ENCODE data around the gene SMIM36.

Gene SMIM36

GRCh38 chr17:55482591-55483389, 28.5 kb downstream of the SMIM36 start:
- Histone ChIP-seq H3F3A (ENCODE audit: insufficient read depth) (no peaks in the 10 kb centered on the region), H3K4me2 (ENCODE audit: low read depth, low read length, poor library complexity, severe bottlenecking) (no peak overlapping the region), H4K20me1 (ENCODE audit: low read depth, low read length) (no peaks in the 10 kb centered on the region), H3K27ac (ENCODE audit: low read depth, low read length) (no peak overlapping the region), H2AFZ (ENCODE audit: low read depth, low read length, severe bottlenecking) (no peak overlapping the region), H3K9ac (ENCODE audit: low read length) (no peak overlapping the region), H3K36me3 (ENCODE audit: low read length) (no peaks in the 10 kb centered on the region), H3K9me3 (ENCODE audit: insufficient read depth, low read length) (no peaks in the 10 kb centered on the region), H3K9me2 (replicated peaks; ENCODE audit: insufficient read depth, low read length) (no peaks in the 10 kb centered on the region), H3K27me3 (ENCODE audit: low read length) (0 out of 2 replicates have a peak, but pooled peaks cover 2% of the 10 kb centered on the region), H3K79me2 (ENCODE audit: insufficient read depth, low read length) (no peaks in the 10 kb centered on the region), H3K4me3 (ENCODE audit: insufficient read depth, low read length, poor library complexity, severe bottlenecking) (no peak overlapping the region)
- TF ChIP-seq EZH2phosphoT487 (conservative IDR thresholded peaks at IDR 0.05; ENCODE audit: low read length) (no peak), CTCF (IDR thresholded peaks at IDR 0.05; ENCODE audit: insufficient read depth, low read length, poor library complexity, severe bottlenecking) (no peak)

- no peak overlapping the region for H3K4me2 ChIP-seq (ENCODE audit: low read depth, low read length, poor library complexity, severe bottlenecking)
- no peak overlapping the region for H3K4me3 ChIP-seq (ENCODE audit: insufficient read depth, low read length, poor library complexity, severe bottlenecking)
Observed at GRCh38 chr17:55480631-55481315, 30.5 kb downstream of the SMIM36 start.

GRCh38 chr17:55479903-55480302, 31.3 kb downstream of the SMIM36 start:
- TF ChIP-seq CTCF (IDR thresholded peaks at IDR 0.05; ENCODE audit: insufficient read depth, low read length, poor library complexity, severe bottlenecking) (no peak), EZH2phosphoT487 (conservative IDR thresholded peaks at IDR 0.05; ENCODE audit: low read length) (no peak)
- Histone ChIP-seq H2AFZ (ENCODE audit: low read depth, low read length, severe bottlenecking) (no peak overlapping the region), H3K9me3 (ENCODE audit: insufficient read depth, low read length) (no peaks in the 10 kb centered on the region), H3K27me3 (ENCODE audit: low read length) (0 out of 2 replicates have a peak, but pooled peaks cover 2% of the 10 kb centered on the region), H4K20me1 (ENCODE audit: low read depth, low read length) (no peaks in the 10 kb centered on the region), H3K27ac (ENCODE audit: low read depth, low read length) (no peak overlapping the region), H3K4me2 (ENCODE audit: low read depth, low read length, poor library complexity, severe bottlenecking) (no peak overlapping the region), H3K36me3 (ENCODE audit: low read length) (no peaks in the 10 kb centered on the region), H3F3A (ENCODE audit: insufficient read depth) (no peaks in the 10 kb centered on the region), H3K9ac (ENCODE audit: low read length) (no peak overlapping the region), H3K79me2 (ENCODE audit: insufficient read depth, low read length) (no peaks in the 10 kb centered on the region), H3K4me3 (ENCODE audit: insufficient read depth, low read length, poor library complexity, severe bottlenecking) (no peak overlapping the region), H3K9me2 (replicated peaks; ENCODE audit: insufficient read depth, low read length) (no peaks in the 10 kb centered on the region)

More at GRCh38 chr17:55480631-55481315, 30.5 kb downstream of the SMIM36 start:
- Histone ChIP-seq H3F3A (ENCODE audit: insufficient read depth) (no peaks in the 10 kb centered on the region), H3K9me2 (replicated peaks; ENCODE audit: insufficient read depth, low read length) (no peaks in the 10 kb centered on the region), H3K9ac (ENCODE audit: low read length) (no peak overlapping the region), H2AFZ (ENCODE audit: low read depth, low read length, severe bottlenecking) (no peak overlapping the region), H4K20me1 (ENCODE audit: low read depth, low read length) (no peaks in the 10 kb centered on the region), H3K36me3 (ENCODE audit: low read length) (no peaks in the 10 kb centered on the region), H3K27me3 (ENCODE audit: low read length) (0 out of 2 replicates have a peak, but pooled peaks cover 2% of the 10 kb centered on the region), H3K9me3 (ENCODE audit: insufficient read depth, low read length) (no peaks in the 10 kb centered on the region), H3K27ac (ENCODE audit: low read depth, low read length) (no peak overlapping the region), H3K79me2 (ENCODE audit: insufficient read depth, low read length) (no peaks in the 10 kb centered on the region)
- TF ChIP-seq CTCF (IDR thresholded peaks at IDR 0.05; ENCODE audit: insufficient read depth, low read length, poor library complexity, severe bottlenecking) (no peak), EZH2phosphoT487 (conservative IDR thresholded peaks at IDR 0.05; ENCODE audit: low read length) (no peak)

Data from SU-DHL-6 (cell line).